Parathyroid adenoma (tissue), 2 donors: Measurements from ENCODE around the gene SIM1.

Source experiments
- H2AFZ ChIP-seq: fragments of 300-600 bp; sonication (generic); one replicate; pipeline ENCODE4 v1.7.0; 2017; ENCODE audit warnings: antibody characterized with exemption, mild to moderate bottlenecking
- H3K27ac ChIP-seq: fragments of 300-600 bp; sonication (generic); one replicate; pipeline ENCODE4 v1.7.0; 2017
- H3K27me3 ChIP-seq: fragments of 300-600 bp; sonication (generic); one replicate; pipeline ENCODE4 v1.7.0; 2017; ENCODE audit warnings: low read length; ENCODE audit not compliant: control insufficient read depth, insufficient read depth
- H3K36me3 ChIP-seq: fragments of 300-600 bp; sonication (generic); one replicate; pipeline ENCODE4 v1.7.0; 2017; ENCODE audit warnings: low read length; ENCODE audit not compliant: control insufficient read depth, insufficient read depth
- H3K4me1 ChIP-seq: fragments of 300-600 bp; sonication (generic); one replicate; pipeline ENCODE4 v1.7.0; 2017; ENCODE audit warnings: control low read depth
- H3K4me2 ChIP-seq: fragments of 300-600 bp; sonication (generic); one replicate; pipeline ENCODE4 v1.7.0; 2017; ENCODE audit warnings: low read length
- H3K4me3 ChIP-seq: fragments of 300-600 bp; sonication (generic); one replicate; pipeline ENCODE4 v1.7.0; 2017; ENCODE audit warnings: low read depth, low read length
- H3K79me2 ChIP-seq: fragments of 300-600 bp; sonication (generic); one replicate; pipeline ENCODE4 v1.7.0; 2017; ENCODE audit warnings: control low read depth
- H3K9ac ChIP-seq: fragments of 300-600 bp; sonication (generic); one replicate; pipeline ENCODE4 v1.7.0; 2017; ENCODE audit warnings: mild to moderate bottlenecking
- H3K9me3 ChIP-seq: fragments of 300-600 bp; sonication (generic); one replicate; pipeline ENCODE4 v1.7.0; 2017; ENCODE audit warnings: low read length; ENCODE audit not compliant: control insufficient read depth
- CTCF ChIP-seq: fragments of 300-600 bp; sonication (generic); IDR thresholded peaks from one replicate; pipeline ENCODE4 v1.7.0; 2017; ENCODE audit warnings: antibody characterized with exemption, mild to moderate bottlenecking
- donor health status: primary hyperparathyroidism.

SIM1 gene

GRCh38 chr6:100490065-100490464, 25.3 kb upstream of the SIM1 start:
- TF ChIP-seq CTCF = no peak
- H3K79me2 ChIP-seq = no peaks in the 10 kb centered on the region
- H3K9me3 ChIP-seq = no peaks in the 10 kb centered on the region
- no peak overlapping the region for H3K27ac ChIP-seq
- H2AFZ ChIP-seq = no peak overlapping the region
- H3K4me3 ChIP-seq = no peak overlapping the region
- H3K36me3 ChIP-seq = no peaks in the 10 kb centered on the region
- no peaks in the 10 kb centered on the region for H3K27me3 ChIP-seq
- no peaks in the 10 kb centered on the region for H3K4me1 ChIP-seq
- no peak overlapping the region for H3K4me2 ChIP-seq
- no peak overlapping the region for H3K9ac ChIP-seq

- Histone ChIP-seq H3K79me2 (no peaks in the 10 kb centered on the region), H3K27ac (no peak overlapping the region), H3K4me2 (no peak overlapping the region), H3K9ac (no peak overlapping the region), H3K4me3 (no peak overlapping the region), H3K36me3 (no peaks in the 10 kb centered on the region), H3K4me1 (no peaks in the 10 kb centered on the region), H3K27me3 (no peaks in the 10 kb centered on the region), H3K9me3 (no peaks in the 10 kb centered on the region), H2AFZ (no peak overlapping the region)
- no peak for TF ChIP-seq CTCF
Observed at GRCh38 chr6:100488244-100488643, 23.5 kb upstream of the SIM1 start.

- Histone ChIP-seq H3K79me2 (no peaks in the 10 kb centered on the region), H3K4me1 (no peaks in the 10 kb centered on the region), H3K9me3 (no peaks in the 10 kb centered on the region), H3K36me3 (no peaks in the 10 kb centered on the region), H3K27me3 (no peaks in the 10 kb centered on the region), H3K27ac (no peak overlapping the region), H2AFZ (no peak overlapping the region), H3K4me3 (no peak overlapping the region), H3K4me2 (no peak overlapping the region), H3K9ac (no peak overlapping the region)
- no peak for TF ChIP-seq CTCF
Observed at GRCh38 chr6:100487638-100488037, 22.9 kb upstream of the SIM1 start.

GRCh38 chr6:100485268-100485667, 20.5 kb upstream of the SIM1 start:
- Histone ChIP-seq H3K27me3 (no peaks in the 10 kb centered on the region), H3K9me3 (no peaks in the 10 kb centered on the region), H3K27ac (no peak overlapping the region), H3K36me3 (no peaks in the 10 kb centered on the region), H3K4me2 (no peak overlapping the region), H3K9ac (no peak overlapping the region), H2AFZ (no peak overlapping the region), H3K4me3 (no peak overlapping the region), H3K4me1 (no peaks in the 10 kb centered on the region), H3K79me2 (no peaks in the 10 kb centered on the region)
- TF ChIP-seq CTCF = no peak

GRCh38 chr6:100484474-100484873, 19.8 kb upstream of the SIM1 start:
- H2AFZ ChIP-seq = no peak overlapping the region
- no peaks in the 10 kb centered on the region for H3K9me3 ChIP-seq
- no peak for TF ChIP-seq CTCF
- no peaks in the 10 kb centered on the region for H3K79me2 ChIP-seq
- no peaks in the 10 kb centered on the region for H3K27me3 ChIP-seq
- no peak overlapping the region for H3K4me2 ChIP-seq
- H3K4me3 ChIP-seq = no peak overlapping the region
- no peaks in the 10 kb centered on the region for H3K4me1 ChIP-seq
- H3K9ac ChIP-seq = no peak overlapping the region
- H3K36me3 ChIP-seq = no peaks in the 10 kb centered on the region
- H3K27ac ChIP-seq = no peak overlapping the region
